H9 (cell line): ENCODE measurements around the gene DBI. TPM values are rescaled to one million over a fixed set of nuclear protein-coding genes. Genes with fewer than 3 reads are reported as not detected.

Source experiments
- DNase-seq: peaks from one replicate; pipeline ENCODE4 v3.0.0-alpha.2; 2017
- H2AFZ ChIP-seq: one replicate; pipeline ENCODE4 v1.6.1; 2013; ENCODE audit warnings: mild to moderate bottlenecking, low read length, control low read depth, moderate library complexity
- H2AK5ac ChIP-seq: 2 replicates; pipeline ENCODE4 v1.6.1; 2013; ENCODE audit warnings: low read length, control low read depth, mixed read lengths; ENCODE audit not compliant: insufficient read length
- H2BK120ac ChIP-seq: one replicate; pipeline ENCODE4 v1.6.1; 2013; ENCODE audit warnings: low read depth, mild to moderate bottlenecking, low read length, control low read depth, inconsistent platforms; ENCODE audit not compliant: poor library complexity, severe bottlenecking
- H2BK12ac ChIP-seq: 2 replicates; pipeline ENCODE4 v1.6.1; 2013; ENCODE audit warnings: low read length, control low read depth, mixed read lengths, low read depth; ENCODE audit not compliant: insufficient read length
- H2BK15ac ChIP-seq: 2 replicates; pipeline ENCODE4 v1.6.1; 2013; ENCODE audit warnings: low read depth, low read length, control low read depth
- H2BK20ac ChIP-seq: one replicate; pipeline ENCODE4 v1.6.1; 2013; ENCODE audit warnings: low read depth, mild to moderate bottlenecking, low read length, control low read depth, inconsistent platforms; ENCODE audit not compliant: poor library complexity, severe bottlenecking
- H2BK5ac ChIP-seq: 2 replicates; pipeline ENCODE4 v1.6.1; 2013; ENCODE audit warnings: low read length, control low read depth, mixed read lengths; ENCODE audit not compliant: insufficient read length
- H3K14ac ChIP-seq: 2 replicates; pipeline ENCODE4 v1.6.1; 2013; ENCODE audit warnings: low read length, control low read depth; ENCODE audit not compliant: insufficient read depth
- H3K18ac ChIP-seq: 2 replicates; pipeline ENCODE4 v1.6.1; 2013; ENCODE audit warnings: low read depth, mild to moderate bottlenecking, mixed read lengths, low read length, control low read depth; ENCODE audit not compliant: insufficient read length
- H3K23ac ChIP-seq: 2 replicates; pipeline ENCODE4 v1.6.1; 2013; ENCODE audit warnings: low read length, control low read depth, mixed read lengths, low read depth; ENCODE audit not compliant: insufficient read length
- H3K23me2 ChIP-seq: 2 replicates; pipeline ENCODE4 v1.6.1; 2013; ENCODE audit warnings: low read depth, mild to moderate bottlenecking, mixed read lengths, low read length, control low read depth; ENCODE audit not compliant: insufficient read length, poor library complexity, severe bottlenecking
- H3K27ac ChIP-seq: 2 replicates; pipeline ENCODE4 v1.5.1; 2013; ENCODE audit warnings: low read length, control low read depth, mixed read lengths, low read depth; ENCODE audit not compliant: insufficient read length
- H3K27me3 ChIP-seq: 2 replicates; pipeline ENCODE4 v1.6.1; 2013; ENCODE audit warnings: low read length, control low read depth, inconsistent platforms; ENCODE audit not compliant: insufficient read depth
- H3K4ac ChIP-seq: 2 replicates; pipeline ENCODE4 v1.6.1; 2013; ENCODE audit warnings: low read depth, mild to moderate bottlenecking, control low read depth, inconsistent platforms, low read length, moderate library complexity
- H3K4me1 ChIP-seq: 2 replicates; pipeline ENCODE4 v1.6.1; 2013; ENCODE audit warnings: low read length, control low read depth, inconsistent platforms; ENCODE audit not compliant: insufficient read depth
- H3K4me2 ChIP-seq: 2 replicates; pipeline ENCODE4 v1.6.1; 2013; ENCODE audit warnings: low read length, control low read depth, mixed read lengths; ENCODE audit not compliant: insufficient read length, insufficient read depth
- H3K56ac ChIP-seq: 2 replicates; pipeline ENCODE4 v1.6.1; 2013; ENCODE audit warnings: low read depth, mild to moderate bottlenecking, mixed read lengths, low read length, control low read depth; ENCODE audit not compliant: insufficient read length
- H3K79me1 ChIP-seq: 2 replicates; pipeline ENCODE4 v1.6.1; 2013; ENCODE audit warnings: low read depth, mild to moderate bottlenecking, moderate library complexity, low read length, control low read depth, inconsistent platforms; ENCODE audit not compliant: insufficient read depth, poor library complexity, severe bottlenecking
- H3K79me2 ChIP-seq: 2 replicates; pipeline ENCODE4 v1.6.1; 2013; ENCODE audit warnings: low read length, control low read depth, inconsistent platforms; ENCODE audit not compliant: insufficient read depth
- H3K9ac ChIP-seq: 2 replicates; pipeline ENCODE4 v1.6.1; 2013; ENCODE audit warnings: low read length, control low read depth, mixed read lengths; ENCODE audit not compliant: insufficient read length; ENCODE audit errors: extremely low read depth
- H3K9me3 ChIP-seq: one replicate; pipeline ENCODE4 v1.6.1; 2013; ENCODE audit warnings: low read depth, low read length, inconsistent platforms; ENCODE audit not compliant: control insufficient read depth
- H3T11ph ChIP-seq: one replicate; pipeline ENCODE4 v1.6.1; 2013; ENCODE audit warnings: mild to moderate bottlenecking, low read length, control low read depth, inconsistent platforms
- H4K20me1 ChIP-seq: one replicate; pipeline ENCODE4 v1.6.1; 2013; ENCODE audit not compliant: control insufficient read depth, insufficient read length, insufficient read depth
- H4K5ac ChIP-seq: 2 replicates; pipeline ENCODE4 v1.6.1; 2013; ENCODE audit warnings: low read depth, mild to moderate bottlenecking, mixed read lengths, low read length, control low read depth; ENCODE audit not compliant: insufficient read length
- H4K8ac ChIP-seq: replicated peaks from 2 replicates; pipeline ENCODE4 v1.6.1; 2013; ENCODE audit warnings: low read length, control low read depth, mixed read lengths, low read depth; ENCODE audit not compliant: insufficient read length
- H4K91ac ChIP-seq: 2 replicates; pipeline ENCODE4 v1.6.1; 2013; ENCODE audit warnings: low read depth, mild to moderate bottlenecking, moderate library complexity, mixed read lengths, low read length, control low read depth; ENCODE audit not compliant: insufficient read length
- H3K27ac Mint-ChIP-seq, 3 experiments: 2 replicates in 2 of 3; 3 replicates in 1 of 3; pipeline ENCODE4 v1.8.0; 2020 to 2021; ENCODE audit warnings: mixed read lengths in 3 of 3, mild to moderate bottlenecking in 1 of 3, moderate library complexity in 1 of 3
- H3K27me3 Mint-ChIP-seq: 2 replicates; pipeline ENCODE4 v1.8.0; 2021; ENCODE audit warnings: low read depth, mild to moderate bottlenecking, moderate library complexity, mixed read lengths
- H3K36me3 Mint-ChIP-seq, 3 experiments: 2 replicates in 2 of 3; 3 replicates in 1 of 3; pipeline ENCODE4 v1.8.0; 2020 to 2021; ENCODE audit warnings: low read depth in 3 of 3, mixed read lengths in 3 of 3; ENCODE audit not compliant: insufficient read depth in 1 of 3
- H3K4me1 Mint-ChIP-seq, 2 experiments: 2 replicates each; pipeline ENCODE4 v1.8.0; 2020; ENCODE audit warnings: mixed read lengths in 2 of 2
- H3K4me3 Mint-ChIP-seq, 2 experiments: 2 replicates in 1 of 2; 3 replicates in 1 of 2; pipeline ENCODE4 v1.8.0; 2020 to 2021; ENCODE audit warnings: mild to moderate bottlenecking in 2 of 2, mixed read lengths in 2 of 2, moderate library complexity in 1 of 2
- H3K9me3 Mint-ChIP-seq, 2 experiments: 2 replicates in 1 of 2; 3 replicates in 1 of 2; pipeline ENCODE4 v1.8.0; 2020; ENCODE audit warnings: mild to moderate bottlenecking in 2 of 2, mixed read lengths in 2 of 2, moderate library complexity in 1 of 2
- WGBS: extraction: QIAGEN DNeasy Blood & Tissue Kit; methylation state at CpG from one replicate; pipeline ENCODE4 v1.1.7; 2013; ENCODE audit warnings: missing lambda C conversion rate, low lambda C conversion rate, mixed read lengths; ENCODE audit not compliant: insufficient read length; ENCODE audit errors: extremely low coverage; 5-methylcytosine and 5-hydroxymethylcytosine counted together
- total RNA-seq: library from RNA; stranded (reverse); gene quantifications from 2 replicates; pipeline ENCODE4 v1.2.1, GENCODE V29; 2021
- TF ChIP-seq, protein P1 (sequence below): fragments of 200-600 bp; sonication (generic); conservative IDR thresholded peaks from 3 replicates; pipeline ENCODE4 v1.8.0; 2021; ENCODE audit warnings: antibody characterized with exemption, mild to moderate bottlenecking

DBI gene
- total RNA-seq, 1 experiment from 2014 or later: 127 TPM

DNA sequence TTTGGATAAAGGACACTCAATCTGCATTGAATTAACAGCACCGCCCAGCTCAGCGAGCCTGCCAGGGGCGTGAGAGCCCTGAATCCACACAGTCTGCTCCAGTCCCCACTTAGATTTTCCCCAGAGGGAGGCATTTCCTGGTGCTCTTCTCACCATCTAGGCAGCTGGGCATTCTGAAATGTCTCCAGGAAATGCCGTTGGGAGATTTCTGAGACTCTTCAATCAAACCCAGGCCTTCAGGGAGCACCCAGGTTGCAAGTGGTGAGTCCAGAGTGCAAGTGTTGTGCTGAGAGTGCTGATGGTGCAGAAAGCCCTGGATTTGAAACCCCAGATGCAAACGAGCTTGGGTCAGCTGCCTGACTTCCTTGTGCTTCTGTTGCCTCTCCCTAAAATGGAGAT, 41.4 kb downstream of the DBI start:
- Histone ChIP-seq H3K9me3 (no peaks in the 10 kb centered on the region), H4K91ac (no peak overlapping the region), H2BK12ac (no peak overlapping the region), H4K5ac (no peak overlapping the region), H3T11ph (no peak overlapping the region), H2AFZ (no peak overlapping the region), H3K14ac (no peak overlapping the region), H2BK120ac (no peak overlapping the region), H3K18ac (no peak overlapping the region), H2BK5ac (no peak overlapping the region), H3K23me2 (no peaks in the 10 kb centered on the region), H4K8ac (no peak overlapping the region), H2AK5ac (no peak overlapping the region), H3K27me3 (no peaks in the 10 kb centered on the region), H3K27ac (no peak overlapping the region), H3K79me1 (no peaks in the 10 kb centered on the region), H2BK15ac (no peak overlapping the region), H3K23ac (no peak overlapping the region), H3K79me2 (no peaks in the 10 kb centered on the region), H3K4me2 (no peak overlapping the region), H2BK20ac (no peak overlapping the region), H3K4ac (no peak overlapping the region), H3K4me1 (no peaks in the 10 kb centered on the region; the same call in 1 of the 2 replicates), H4K20me1 (no peaks in the 10 kb centered on the region), H3K56ac (no peak overlapping the region), H3K9ac (no peak overlapping the region)
- Mint-ChIP-seq H3K27me3 (no peaks in the 10 kb centered on the region), H3K4me1 (peaks cover 5 to 6% of the 10 kb centered on the region in 2 experiments; a peak in 2 of 4 replicates), H3K27ac (no peak overlapping the region), H3K9me3 (peaks cover 2 to 7% of the 10 kb centered on the region in 2 experiments; a peak in 3 of 5 replicates), H3K36me3 (peaks cover 0 to 4% (median 3%) of the 10 kb centered on the region in 3 experiments; a peak in 2 of 7 replicates), H3K4me3 (no peak overlapping the region)
- WGBS: no CpG with 5 or more reads among the region's 5 CpGs
- DNase-seq: peak; percentile 43
- TF ChIP-seq, protein P1, sequence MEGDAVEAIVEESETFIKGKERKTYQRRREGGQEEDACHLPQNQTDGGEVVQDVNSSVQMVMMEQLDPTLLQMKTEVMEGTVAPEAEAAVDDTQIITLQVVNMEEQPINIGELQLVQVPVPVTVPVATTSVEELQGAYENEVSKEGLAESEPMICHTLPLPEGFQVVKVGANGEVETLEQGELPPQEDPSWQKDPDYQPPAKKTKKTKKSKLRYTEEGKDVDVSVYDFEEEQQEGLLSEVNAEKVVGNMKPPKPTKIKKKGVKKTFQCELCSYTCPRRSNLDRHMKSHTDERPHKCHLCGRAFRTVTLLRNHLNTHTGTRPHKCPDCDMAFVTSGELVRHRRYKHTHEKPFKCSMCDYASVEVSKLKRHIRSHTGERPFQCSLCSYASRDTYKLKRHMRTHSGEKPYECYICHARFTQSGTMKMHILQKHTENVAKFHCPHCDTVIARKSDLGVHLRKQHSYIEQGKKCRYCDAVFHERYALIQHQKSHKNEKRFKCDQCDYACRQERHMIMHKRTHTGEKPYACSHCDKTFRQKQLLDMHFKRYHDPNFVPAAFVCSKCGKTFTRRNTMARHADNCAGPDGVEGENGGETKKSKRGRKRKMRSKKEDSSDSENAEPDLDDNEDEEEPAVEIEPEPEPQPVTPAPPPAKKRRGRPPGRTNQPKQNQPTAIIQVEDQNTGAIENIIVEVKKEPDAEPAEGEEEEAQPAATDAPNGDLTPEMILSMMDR: no peak
